ENCODE measurements around the gene WDR48.

WDR48 gene

DNA sequence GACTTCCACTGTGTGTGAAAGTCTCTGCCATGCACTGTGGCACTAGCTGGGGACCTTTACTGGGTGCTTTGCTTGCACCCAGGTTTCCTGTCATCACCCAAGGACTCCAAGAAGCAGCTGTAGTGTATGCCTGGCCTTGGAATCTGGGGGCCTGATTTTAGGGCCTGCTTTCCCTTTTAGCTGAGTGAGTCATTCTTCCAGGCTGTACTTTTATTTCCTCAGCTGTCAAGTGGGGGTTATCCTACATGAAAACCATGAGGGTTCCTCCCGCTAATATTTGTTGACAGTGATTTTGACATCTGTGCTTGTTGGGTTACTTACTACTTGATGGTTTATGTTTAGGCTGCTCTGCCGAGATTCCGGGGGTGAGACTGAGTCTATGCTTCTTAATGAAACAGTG, 37.1 kb downstream of the WDR48 start:
- H3K9ac ChIP-seq (ENCODE audit: low read length in 2 of 2), result no peak overlapping the region
- no peaks in the 10 kb centered on the region for H3K9me3 ChIP-seq (ENCODE audit: control insufficient read depth in 2 of 2, low read length in 2 of 2)
- peaks cover 51 to 61% of the 10 kb centered on the region in 2 donors for H3K36me3 ChIP-seq (ENCODE audit: control insufficient read depth in 2 of 2, insufficient read depth in 2 of 2, low read length in 2 of 2)
- H3K27ac ChIP-seq (ENCODE audit: low read length), result no peak overlapping the region
- H3K27me3 ChIP-seq (ENCODE audit: control insufficient read depth in 1 of 2, insufficient read depth in 2 of 2, low read length in 2 of 2), result no peaks in the 10 kb centered on the region
- H3K4me1 ChIP-seq (ENCODE audit: control insufficient read depth, insufficient read depth, low read length), result no peaks in the 10 kb centered on the region
- no peak overlapping the region for H3K4me3 ChIP-seq (ENCODE audit: low read length in 2 of 2)

GRCh38 chr3:39090922-39091321, 39.1 kb downstream of the WDR48 start:
- H3K9me3 ChIP-seq (ENCODE audit: control insufficient read depth in 2 of 2, low read length in 2 of 2), result no peaks in the 10 kb centered on the region
- H3K9ac ChIP-seq (ENCODE audit: low read length in 2 of 2), result no peak overlapping the region
- H3K4me1 ChIP-seq (ENCODE audit: control insufficient read depth, insufficient read depth, low read length), result no peaks in the 10 kb centered on the region
- no peaks in the 10 kb centered on the region for H3K27me3 ChIP-seq (ENCODE audit: control insufficient read depth in 1 of 2, insufficient read depth in 2 of 2, low read length in 2 of 2)
- no peak overlapping the region for H3K4me3 ChIP-seq (ENCODE audit: low read length in 2 of 2)
- no peak overlapping the region for H3K27ac ChIP-seq (ENCODE audit: low read length)
- peaks cover 55 to 71% of the 10 kb centered on the region in 2 donors for H3K36me3 ChIP-seq (ENCODE audit: control insufficient read depth in 2 of 2, insufficient read depth in 2 of 2, low read length in 2 of 2)

DNA sequence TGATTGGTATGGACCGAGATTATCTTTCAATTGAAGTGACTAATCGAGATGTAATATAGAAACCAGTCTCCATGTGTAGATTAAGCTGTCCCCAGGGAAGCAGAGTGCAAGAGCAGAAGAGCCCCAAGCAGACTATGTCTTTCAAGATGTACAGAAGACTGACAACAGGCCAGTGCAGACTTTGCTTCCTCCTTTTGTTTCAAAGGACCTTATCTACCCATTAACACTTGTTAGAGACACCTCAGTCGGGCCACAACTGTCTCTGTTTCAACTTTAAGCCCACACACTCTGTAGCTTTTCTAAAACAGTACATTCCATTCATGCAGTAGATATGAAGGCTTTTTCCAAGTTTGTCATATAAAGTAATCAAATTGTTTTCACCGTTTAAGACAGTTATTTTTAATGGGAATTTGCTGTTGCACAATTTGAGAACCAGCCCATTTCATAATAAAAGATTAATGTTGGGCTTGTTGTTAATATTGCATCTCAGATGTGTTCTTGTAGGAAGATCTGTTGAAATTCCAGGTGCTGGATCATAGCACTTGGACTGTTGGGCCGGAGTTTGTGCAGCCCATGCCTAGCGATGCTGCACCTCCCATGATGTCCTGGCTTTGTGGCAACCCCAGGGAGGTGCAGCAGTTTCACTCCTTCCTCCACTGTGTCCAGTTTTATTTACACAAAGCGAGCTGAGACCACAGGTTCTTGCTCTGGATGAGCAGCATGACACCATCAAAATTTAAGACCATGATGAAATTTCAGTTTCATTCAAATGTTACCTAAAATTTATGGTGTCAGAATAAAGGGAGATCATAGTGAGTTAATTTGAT, 43.2 kb downstream of the WDR48 start:
- Histone ChIP-seq H3K36me3 (ENCODE audit: control insufficient read depth in 2 of 2, insufficient read depth in 2 of 2, low read length in 2 of 2) (peaks cover 62 to 73% of the 10 kb centered on the region in 2 donors), H3K27ac (ENCODE audit: low read length) (no peak overlapping the region), H3K4me1 (ENCODE audit: control insufficient read depth, insufficient read depth, low read length) (no peaks in the 10 kb centered on the region), H3K27me3 (ENCODE audit: control insufficient read depth in 1 of 2, insufficient read depth in 2 of 2, low read length in 2 of 2) (no peaks in the 10 kb centered on the region), H3K4me3 (ENCODE audit: low read length in 2 of 2) (no peak overlapping the region), H3K9me3 (ENCODE audit: control insufficient read depth in 2 of 2, low read length in 2 of 2) (no peaks in the 10 kb centered on the region), H3K9ac (ENCODE audit: low read length in 2 of 2) (no peak overlapping the region)

DNA sequence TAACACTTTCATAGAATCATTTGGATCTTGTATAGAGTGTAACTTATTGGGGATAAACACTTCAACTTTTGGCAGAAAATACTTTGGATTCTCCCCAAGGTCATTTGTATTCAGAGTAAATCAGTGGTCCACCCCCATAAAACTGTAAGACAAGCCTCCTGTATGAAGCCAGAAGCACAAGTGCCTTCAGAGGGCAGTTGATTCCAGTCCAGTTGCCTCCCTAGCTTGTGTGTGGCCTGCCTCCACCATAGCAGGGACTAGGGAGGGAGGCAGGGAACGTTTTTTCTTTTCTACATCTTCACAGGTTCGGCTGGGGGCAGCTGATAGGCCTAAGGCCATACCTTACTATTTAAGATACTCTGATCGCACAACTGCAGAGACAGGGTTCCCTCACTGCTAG, 44.0 kb downstream of the WDR48 start:
- Histone ChIP-seq H3K4me1 (ENCODE audit: control insufficient read depth, insufficient read depth, low read length) (no peaks in the 10 kb centered on the region), H3K36me3 (ENCODE audit: control insufficient read depth in 2 of 2, insufficient read depth in 2 of 2, low read length in 2 of 2) (peaks cover 64 to 73% of the 10 kb centered on the region in 2 donors), H3K27ac (ENCODE audit: low read length) (no peak overlapping the region), H3K9ac (ENCODE audit: low read length in 2 of 2) (no peak overlapping the region), H3K4me3 (ENCODE audit: low read length in 2 of 2) (no peak overlapping the region), H3K9me3 (ENCODE audit: control insufficient read depth in 2 of 2, low read length in 2 of 2) (no peaks in the 10 kb centered on the region), H3K27me3 (ENCODE audit: control insufficient read depth in 1 of 2, insufficient read depth in 2 of 2, low read length in 2 of 2) (no peaks in the 10 kb centered on the region)

- no peaks in the 10 kb centered on the region for H3K27me3 ChIP-seq (ENCODE audit: control insufficient read depth in 1 of 2, insufficient read depth in 2 of 2, low read length in 2 of 2)
- no peak overlapping the region for H3K9ac ChIP-seq (ENCODE audit: low read length in 2 of 2)
- H3K4me3 ChIP-seq (ENCODE audit: low read length in 2 of 2), result no peak overlapping the region
- H3K9me3 ChIP-seq (ENCODE audit: control insufficient read depth in 2 of 2, low read length in 2 of 2), result no peaks in the 10 kb centered on the region
- peaks cover 62 to 66% of the 10 kb centered on the region in 2 donors for H3K36me3 ChIP-seq (ENCODE audit: control insufficient read depth in 2 of 2, insufficient read depth in 2 of 2, low read length in 2 of 2)
- peaks cover 3% of the 10 kb centered on the region for H3K4me1 ChIP-seq (ENCODE audit: control insufficient read depth, insufficient read depth, low read length)
- H3K27ac ChIP-seq (ENCODE audit: low read length), result no peak overlapping the region
These were observed 45.0 kb downstream of the WDR48 start for GRCh38 chr3:39096775-39097174.

GRCh38 chr3:39097716-39098472, 46.1 kb downstream of the WDR48 start:
- Histone ChIP-seq H3K27me3 (ENCODE audit: control insufficient read depth in 1 of 2, insufficient read depth in 2 of 2, low read length in 2 of 2) (no peaks in the 10 kb centered on the region), H3K9ac (ENCODE audit: low read length in 2 of 2) (no peak overlapping the region), H3K4me1 (ENCODE audit: control insufficient read depth, insufficient read depth, low read length) (peaks cover 6% of the 10 kb centered on the region), H3K9me3 (ENCODE audit: control insufficient read depth in 2 of 2, low read length in 2 of 2) (no peaks in the 10 kb centered on the region), H3K36me3 (ENCODE audit: control insufficient read depth in 2 of 2, insufficient read depth in 2 of 2, low read length in 2 of 2) (peaks cover 54 to 58% of the 10 kb centered on the region in 2 donors), H3K4me3 (ENCODE audit: low read length in 2 of 2) (no peak overlapping the region), H3K27ac (ENCODE audit: low read length) (no peak overlapping the region)

GRCh38 chr3:39098473-39099000, 46.7 kb downstream of the WDR48 start:
- Histone ChIP-seq H3K27me3 (ENCODE audit: control insufficient read depth in 1 of 2, insufficient read depth in 2 of 2, low read length in 2 of 2) (no peaks in the 10 kb centered on the region), H3K27ac (ENCODE audit: low read length) (no peak overlapping the region), H3K4me3 (ENCODE audit: low read length in 2 of 2) (no peak overlapping the region), H3K4me1 (ENCODE audit: control insufficient read depth, insufficient read depth, low read length) (peaks cover 9% of the 10 kb centered on the region), H3K36me3 (ENCODE audit: control insufficient read depth in 2 of 2, insufficient read depth in 2 of 2, low read length in 2 of 2) (peaks cover 50 to 53% of the 10 kb centered on the region in 2 donors), H3K9ac (ENCODE audit: low read length in 2 of 2) (no peak overlapping the region), H3K9me3 (ENCODE audit: control insufficient read depth in 2 of 2, low read length in 2 of 2) (no peaks in the 10 kb centered on the region)

DNA sequence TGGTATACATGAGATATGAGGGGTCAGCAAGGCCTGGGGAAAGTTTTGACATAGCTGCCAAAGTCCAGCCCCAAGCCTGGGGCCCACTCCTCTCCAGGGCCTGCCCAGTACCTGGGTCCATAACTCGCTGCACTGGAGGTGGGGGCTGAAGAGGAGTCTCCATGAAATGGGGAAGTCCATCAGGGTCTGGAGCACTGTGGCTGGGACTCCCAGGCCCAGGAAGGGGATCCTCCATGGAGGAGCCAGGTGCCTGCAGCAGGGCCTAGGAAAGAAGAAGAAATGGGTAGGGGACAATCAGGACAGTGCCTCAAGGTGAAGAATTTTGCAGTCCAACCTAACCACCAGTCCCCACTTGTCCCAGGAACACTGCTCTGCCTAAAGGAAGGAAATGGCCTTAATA, 47.4 kb downstream of the WDR48 start:
- peaks cover 16% of the 10 kb centered on the region for H3K4me1 ChIP-seq (ENCODE audit: control insufficient read depth, insufficient read depth, low read length)
- peaks cover 47 to 49% of the 10 kb centered on the region in 2 donors for H3K36me3 ChIP-seq (ENCODE audit: control insufficient read depth in 2 of 2, insufficient read depth in 2 of 2, low read length in 2 of 2)
- H3K9ac ChIP-seq (ENCODE audit: low read length in 2 of 2), result no peak overlapping the region
- no peaks in the 10 kb centered on the region for H3K27me3 ChIP-seq (ENCODE audit: control insufficient read depth in 1 of 2, insufficient read depth in 2 of 2, low read length in 2 of 2)
- no peaks in the 10 kb centered on the region for H3K9me3 ChIP-seq (ENCODE audit: control insufficient read depth in 2 of 2, low read length in 2 of 2)
- H3K27ac ChIP-seq (ENCODE audit: low read length), result no peak overlapping the region
- H3K4me3 ChIP-seq (ENCODE audit: low read length in 2 of 2), result no peak overlapping the region

GRCh38 chr3:39099738-39100499, 48.1 kb downstream of the WDR48 start:
- H3K9ac ChIP-seq (ENCODE audit: low read length in 2 of 2), result no peak overlapping the region
- peaks cover 21% of the 10 kb centered on the region for H3K4me1 ChIP-seq (ENCODE audit: control insufficient read depth, insufficient read depth, low read length)
- H3K36me3 ChIP-seq (ENCODE audit: control insufficient read depth in 2 of 2, insufficient read depth in 2 of 2, low read length in 2 of 2), result peaks cover 41 to 42% of the 10 kb centered on the region in 2 donors
- H3K27ac ChIP-seq (ENCODE audit: low read length), result no peak overlapping the region
- no peaks in the 10 kb centered on the region for H3K27me3 ChIP-seq (ENCODE audit: control insufficient read depth in 1 of 2, insufficient read depth in 2 of 2, low read length in 2 of 2)
- no peak overlapping the region for H3K4me3 ChIP-seq (ENCODE audit: low read length in 2 of 2)
- H3K9me3 ChIP-seq (ENCODE audit: control insufficient read depth in 2 of 2, low read length in 2 of 2), result no peaks in the 10 kb centered on the region

DNA sequence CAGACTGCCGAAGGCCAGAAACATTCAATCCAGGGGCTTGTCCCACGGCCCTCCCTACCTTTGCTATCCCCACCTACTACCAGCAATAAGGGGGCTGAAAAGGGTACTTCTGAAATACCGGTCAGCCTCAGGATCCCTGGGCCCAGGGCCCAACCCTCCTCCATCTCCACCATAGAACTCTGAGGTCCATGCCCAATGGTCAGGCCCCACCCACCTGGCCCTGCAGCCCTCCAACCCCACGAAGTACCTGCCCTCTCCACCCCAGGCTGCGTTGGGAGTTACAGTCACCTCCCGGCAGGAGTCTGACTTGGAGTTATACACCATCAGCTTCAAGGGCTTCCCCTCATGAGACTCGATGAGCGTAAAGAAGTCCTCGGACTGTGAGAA, 48.7 kb downstream of the WDR48 start:
- Histone ChIP-seq H3K9me3 (ENCODE audit: control insufficient read depth in 2 of 2, low read length in 2 of 2) (no peaks in the 10 kb centered on the region), H3K4me3 (ENCODE audit: low read length in 2 of 2) (no peak overlapping the region), H3K27me3 (ENCODE audit: control insufficient read depth in 1 of 2, insufficient read depth in 2 of 2, low read length in 2 of 2) (no peaks in the 10 kb centered on the region), H3K9ac (ENCODE audit: low read length in 2 of 2) (no peak overlapping the region), H3K27ac (ENCODE audit: low read length) (no peak overlapping the region), H3K4me1 (ENCODE audit: control insufficient read depth, insufficient read depth, low read length) (peaks cover 26% of the 10 kb centered on the region), H3K36me3 (ENCODE audit: control insufficient read depth in 2 of 2, insufficient read depth in 2 of 2, low read length in 2 of 2) (peaks cover 36 to 42% of the 10 kb centered on the region in 2 donors)

Measured in stomach smooth muscle (tissue), 2 donors.